ENCODE results near the gene PRSS57. TPM values are rescaled to one million over a fixed set of nuclear protein-coding genes. Genes with fewer than 3 reads are reported as not detected.

Gene PRSS57
- total RNA-seq, 1 experiment from 2014 or later, result not detected

DNA sequence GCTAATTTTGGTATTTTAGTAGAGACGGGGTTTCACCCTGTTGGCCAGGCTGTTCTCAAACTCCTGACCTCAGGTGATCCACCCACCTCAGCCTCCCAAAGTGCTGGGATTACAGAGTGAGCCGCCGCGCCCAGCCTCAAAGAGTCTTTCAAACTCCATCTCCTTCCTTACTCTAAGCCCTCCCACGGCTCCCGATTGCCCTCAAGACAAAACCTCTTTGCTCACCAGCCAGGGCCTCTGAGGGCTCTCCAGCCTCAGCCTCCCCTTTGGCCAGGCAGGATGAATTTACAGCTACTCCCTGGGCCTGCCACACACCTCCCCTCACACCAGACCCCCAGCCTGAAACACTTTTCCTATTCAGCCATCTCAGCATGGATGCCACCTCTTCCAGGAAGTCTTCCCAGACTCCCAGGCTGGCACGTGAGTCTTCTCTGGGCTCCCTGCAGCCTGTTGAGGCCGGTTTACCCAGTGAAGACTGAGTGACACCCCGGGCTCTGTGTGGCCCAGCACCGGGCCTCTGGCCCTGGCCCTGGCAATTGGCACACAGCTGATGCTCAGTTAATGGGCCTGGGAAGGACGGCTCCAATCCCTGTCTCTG lies 7.6 kb downstream of the PRSS57 start:
- ChIA-PET CTCF (interaction anchor here (0.7 kb wide), 2 partner anchors 10 to 105 kb away, joined by 3 read pairs; no protein-coding TSS in a partner anchor), POLR2A (interaction anchor here (1.4 kb wide), 1 partner anchor 11 kb away, joined by 3 read pairs; the partner anchor contains the start of gene FSTL3)
- peaks cover 7% of the 10 kb centered on the region for H3K4me1 Mint-ChIP-seq (ENCODE audit: insufficient read depth, unreplicated experiment)
- BruUV-seq (replicated peaks), result no TSS peak
- intact Hi-C loops (cut with micrococcal nuclease), result no loop called here
- H3K4me3 Mint-ChIP-seq (ENCODE audit: unreplicated experiment), result no peak overlapping the region
- H3K27me3 Mint-ChIP-seq (ENCODE audit: insufficient read depth, unreplicated experiment), result no peaks in the 10 kb centered on the region
- H3K27ac Mint-ChIP-seq (ENCODE audit: low read depth, unreplicated experiment), result no peak overlapping the region
- no peak for DNase-seq (ENCODE audit: unreplicated experiment)
- TF ChIP-seq, protein P1, sequence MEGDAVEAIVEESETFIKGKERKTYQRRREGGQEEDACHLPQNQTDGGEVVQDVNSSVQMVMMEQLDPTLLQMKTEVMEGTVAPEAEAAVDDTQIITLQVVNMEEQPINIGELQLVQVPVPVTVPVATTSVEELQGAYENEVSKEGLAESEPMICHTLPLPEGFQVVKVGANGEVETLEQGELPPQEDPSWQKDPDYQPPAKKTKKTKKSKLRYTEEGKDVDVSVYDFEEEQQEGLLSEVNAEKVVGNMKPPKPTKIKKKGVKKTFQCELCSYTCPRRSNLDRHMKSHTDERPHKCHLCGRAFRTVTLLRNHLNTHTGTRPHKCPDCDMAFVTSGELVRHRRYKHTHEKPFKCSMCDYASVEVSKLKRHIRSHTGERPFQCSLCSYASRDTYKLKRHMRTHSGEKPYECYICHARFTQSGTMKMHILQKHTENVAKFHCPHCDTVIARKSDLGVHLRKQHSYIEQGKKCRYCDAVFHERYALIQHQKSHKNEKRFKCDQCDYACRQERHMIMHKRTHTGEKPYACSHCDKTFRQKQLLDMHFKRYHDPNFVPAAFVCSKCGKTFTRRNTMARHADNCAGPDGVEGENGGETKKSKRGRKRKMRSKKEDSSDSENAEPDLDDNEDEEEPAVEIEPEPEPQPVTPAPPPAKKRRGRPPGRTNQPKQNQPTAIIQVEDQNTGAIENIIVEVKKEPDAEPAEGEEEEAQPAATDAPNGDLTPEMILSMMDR (IDR thresholded peaks at IDR 0.05; ENCODE audit: unreplicated experiment), result no peak
- H3K36me3 Mint-ChIP-seq (ENCODE audit: insufficient read depth, unreplicated experiment), result peaks cover 39% of the 10 kb centered on the region
- H3K9me3 Mint-ChIP-seq (ENCODE audit: unreplicated experiment), result no peaks in the 10 kb centered on the region

DNA sequence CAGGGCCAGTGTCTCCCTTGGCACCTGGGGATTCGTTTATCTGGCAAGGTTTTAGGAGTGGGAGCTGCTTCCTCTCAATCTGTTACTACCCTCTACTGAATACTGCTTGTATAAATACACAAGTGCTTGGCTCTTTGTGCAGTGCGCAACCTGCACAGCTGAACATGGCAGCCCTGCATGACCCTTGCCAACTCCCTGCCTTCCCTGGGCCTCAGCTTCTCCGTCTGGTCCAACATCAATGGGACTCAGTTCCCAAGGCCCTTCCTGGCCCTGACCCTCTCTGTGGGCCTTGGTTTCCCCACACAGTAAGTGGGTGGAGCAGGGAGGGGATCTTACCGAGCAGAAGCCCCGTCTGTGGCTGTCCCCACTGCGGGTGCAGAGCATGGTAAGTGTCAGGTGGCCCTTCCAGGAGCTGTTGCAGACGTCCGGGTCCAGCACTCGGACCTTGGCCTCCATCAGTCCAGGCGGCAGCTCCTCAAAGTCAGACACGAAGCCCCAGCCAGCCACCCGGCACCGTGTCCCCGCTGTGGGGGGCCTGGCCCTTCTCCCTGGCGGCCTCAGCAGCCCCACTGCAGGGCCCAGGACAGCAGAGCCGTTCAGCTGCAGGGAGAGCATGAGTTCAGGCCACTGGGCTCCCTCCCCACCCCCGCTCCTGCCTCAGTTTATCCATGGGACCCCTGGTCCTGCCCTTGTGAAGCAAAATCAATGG lies 8.5 kb downstream of the PRSS57 start:
- Mint-ChIP-seq H3K4me3 (ENCODE audit: unreplicated experiment) (no peak overlapping the region), H3K27me3 (ENCODE audit: insufficient read depth, unreplicated experiment) (no peaks in the 10 kb centered on the region), H3K27ac (ENCODE audit: low read depth, unreplicated experiment) (no peak overlapping the region), H3K36me3 (ENCODE audit: insufficient read depth, unreplicated experiment) (peaks cover 48% of the 10 kb centered on the region), H3K4me1 (ENCODE audit: insufficient read depth, unreplicated experiment) (peaks cover 7% of the 10 kb centered on the region), H3K9me3 (ENCODE audit: unreplicated experiment) (no peaks in the 10 kb centered on the region)
- intact Hi-C loops (cut with micrococcal nuclease), result no loop called here
- ChIA-PET POLR2A (interaction anchor here (0.7 kb wide), 1 partner anchor 723 kb away, joined by 3 read pairs; no protein-coding TSS in a partner anchor), CTCF (interaction anchor here (0.6 to 1.3 kb wide), 3 partner anchors 9 to 31 kb away, joined by 3 to 4 read pairs (median 4); no protein-coding TSS in a partner anchor)
- TF ChIP-seq, protein P1 (IDR thresholded peaks at IDR 0.05; ENCODE audit: unreplicated experiment), result no peak
- BruUV-seq (replicated peaks), result no TSS peak
- DNase-seq (ENCODE audit: unreplicated experiment), result no peak

DNA sequence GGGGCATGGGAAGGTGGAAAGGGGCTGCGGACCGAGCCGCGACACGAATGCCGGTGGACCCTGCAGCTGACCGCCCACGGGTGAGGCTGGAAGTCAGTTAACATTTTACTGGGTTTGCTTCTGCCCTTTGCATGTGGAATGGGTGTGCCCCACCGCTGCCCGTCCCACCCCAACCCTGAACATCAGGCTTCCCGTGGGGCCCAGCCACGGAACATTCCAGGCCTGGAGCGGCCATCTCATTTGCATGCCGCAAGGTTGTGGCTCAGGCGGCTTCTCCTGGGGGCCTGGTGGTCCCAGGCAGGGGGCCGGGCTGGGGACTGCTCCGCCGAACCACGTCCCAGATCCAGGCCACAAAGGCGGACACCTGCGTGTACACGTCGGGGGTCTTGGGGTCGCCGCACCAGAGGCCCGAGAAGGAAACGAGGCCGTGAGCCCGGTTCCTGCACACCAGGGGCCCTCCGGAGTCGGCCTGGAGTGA lies 9.8 kb downstream of the PRSS57 start:
- TF ChIP-seq, protein P1 (IDR thresholded peaks at IDR 0.05; ENCODE audit: unreplicated experiment), result no peak
- ChIA-PET POLR2A (interaction anchor here (0.6 kb wide), 1 partner anchor 14 kb away, joined by 3 read pairs; no protein-coding TSS in a partner anchor), CTCF (interaction anchor here (0.6 to 1.3 kb wide), 4 partner anchors 22 to 236 kb away, joined by 3 to 4 read pairs (median 3); no protein-coding TSS in a partner anchor)
- intact Hi-C loops (cut with micrococcal nuclease), result no loop called here
- BruUV-seq (replicated peaks), result no TSS peak
- Mint-ChIP-seq H3K27me3 (ENCODE audit: insufficient read depth, unreplicated experiment) (no peaks in the 10 kb centered on the region), H3K4me1 (ENCODE audit: insufficient read depth, unreplicated experiment) (peaks cover 7% of the 10 kb centered on the region), H3K27ac (ENCODE audit: low read depth, unreplicated experiment) (no peak overlapping the region), H3K9me3 (ENCODE audit: unreplicated experiment) (no peaks in the 10 kb centered on the region), H3K4me3 (ENCODE audit: unreplicated experiment) (no peak overlapping the region), H3K36me3 (ENCODE audit: insufficient read depth, unreplicated experiment) (peaks cover 58% of the 10 kb centered on the region)
- DNase-seq (ENCODE audit: unreplicated experiment), result no peak

DNA sequence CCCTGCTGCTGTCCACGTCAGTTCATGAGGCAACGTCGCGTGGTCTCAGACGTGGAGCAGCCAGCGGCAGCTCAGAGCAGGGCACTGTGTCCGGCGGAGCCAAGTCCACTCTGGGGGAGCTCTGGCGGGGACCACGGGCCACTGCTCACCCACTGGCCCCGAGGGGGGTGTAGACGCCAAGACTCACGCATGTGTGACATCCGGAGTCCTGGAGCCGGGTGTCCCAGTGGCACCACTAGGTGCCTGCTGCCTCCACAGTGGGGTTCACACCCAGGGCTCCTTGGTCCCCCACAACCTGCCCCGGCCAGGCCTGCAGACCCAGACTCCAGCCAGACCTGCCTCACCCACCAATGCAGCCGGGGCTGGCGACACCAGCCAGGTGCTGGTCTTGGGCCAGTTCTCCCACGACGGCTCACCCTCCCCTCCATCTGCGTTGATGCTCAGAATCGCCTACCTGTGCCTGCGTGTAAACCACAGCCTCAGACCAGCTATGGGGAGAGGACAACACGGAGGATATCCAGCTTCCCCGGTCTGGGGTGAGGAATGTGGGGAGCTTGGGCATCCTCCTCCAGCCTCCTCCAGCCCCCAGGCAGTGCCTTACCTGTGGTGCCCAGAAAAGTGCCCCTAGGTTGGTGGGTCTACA lies 12.5 kb downstream of the PRSS57 start:
- CTCF ChIA-PET, result no interaction called here
- Mint-ChIP-seq H3K9me3 (ENCODE audit: unreplicated experiment) (no peaks in the 10 kb centered on the region), H3K27me3 (ENCODE audit: insufficient read depth, unreplicated experiment) (no peaks in the 10 kb centered on the region), H3K36me3 (ENCODE audit: insufficient read depth, unreplicated experiment) (peaks cover 70% of the 10 kb centered on the region), H3K4me1 (ENCODE audit: insufficient read depth, unreplicated experiment) (peaks cover 8% of the 10 kb centered on the region), H3K27ac (ENCODE audit: low read depth, unreplicated experiment) (no peak overlapping the region), H3K4me3 (ENCODE audit: unreplicated experiment) (no peak overlapping the region)
- intact Hi-C loops (cut with micrococcal nuclease), result no loop called here
- TF ChIP-seq, protein P1 (IDR thresholded peaks at IDR 0.05; ENCODE audit: unreplicated experiment), result no peak
- BruUV-seq (replicated peaks), result no TSS peak
- no peak for DNase-seq (ENCODE audit: unreplicated experiment)
- POLR2A ChIA-PET, result interaction anchor here (0.6 to 6.8 kb wide), 5 partner anchors 17 to 118 kb away, joined by 3 to 49 read pairs (median 3); partner anchors contain the start of gene RNF126

Data from MCF 10A (cell line).